PFSK-1 (cell line): Measurements from ENCODE around the gene TRPM2.

Experiments
- FOXP2 ChIP-seq: optimal IDR thresholded peaks from 2 replicates; pipeline ENCODE3; 2011; ENCODE audit warnings: borderline replicate concordance, control low read depth, inconsistent platforms; ENCODE audit not compliant: insufficient read depth; ENCODE audit errors: extremely low read length, extremely low read depth
- POLR2AphosphoS5 ChIP-seq: IDR thresholded peaks from 2 replicates; pipeline ENCODE4 v1.6.1; 2012; ENCODE audit warnings: low read depth, mild to moderate bottlenecking, control low read depth, low read length, moderate library complexity
- REST ChIP-seq, 2 experiments: IDR thresholded peaks; 2 replicates each; pipeline versions ENCODE4 v1.6.1 to v1.8.0; 2011 to 2012; ENCODE audit warnings: low read depth in 2 of 2, low read length in 2 of 2, control low read depth in 1 of 2, inconsistent platforms in 1 of 2, mild to moderate bottlenecking in 1 of 2, moderate library complexity in 1 of 2; ENCODE audit not compliant: insufficient read depth in 1 of 2
- SIN3A ChIP-seq: IDR thresholded peaks from 2 replicates; pipeline ENCODE4 v1.6.1; 2012; ENCODE audit warnings: mild to moderate bottlenecking, low read length, moderate library complexity, borderline replicate concordance; ENCODE audit not compliant: insufficient read depth
- TAF1 ChIP-seq: IDR thresholded peaks from 2 replicates; pipeline ENCODE4 v1.6.1; 2012; ENCODE audit warnings: low read length, control low read depth, borderline replicate concordance; ENCODE audit not compliant: insufficient read depth

The TRPM2 gene

GRCh38 chr21:44437696-44438431 lies 84.4 kb downstream of the TRPM2 start:
- no peak for TF ChIP-seq POLR2AphosphoS5
- no peak for TF ChIP-seq REST (IDR thresholded peaks at IDR 0.05; ENCODE audit: insufficient read depth in 1 of 2, low read depth in 2 of 2, low read length in 2 of 2)
- TF ChIP-seq SIN3A, result no peak

DNA sequence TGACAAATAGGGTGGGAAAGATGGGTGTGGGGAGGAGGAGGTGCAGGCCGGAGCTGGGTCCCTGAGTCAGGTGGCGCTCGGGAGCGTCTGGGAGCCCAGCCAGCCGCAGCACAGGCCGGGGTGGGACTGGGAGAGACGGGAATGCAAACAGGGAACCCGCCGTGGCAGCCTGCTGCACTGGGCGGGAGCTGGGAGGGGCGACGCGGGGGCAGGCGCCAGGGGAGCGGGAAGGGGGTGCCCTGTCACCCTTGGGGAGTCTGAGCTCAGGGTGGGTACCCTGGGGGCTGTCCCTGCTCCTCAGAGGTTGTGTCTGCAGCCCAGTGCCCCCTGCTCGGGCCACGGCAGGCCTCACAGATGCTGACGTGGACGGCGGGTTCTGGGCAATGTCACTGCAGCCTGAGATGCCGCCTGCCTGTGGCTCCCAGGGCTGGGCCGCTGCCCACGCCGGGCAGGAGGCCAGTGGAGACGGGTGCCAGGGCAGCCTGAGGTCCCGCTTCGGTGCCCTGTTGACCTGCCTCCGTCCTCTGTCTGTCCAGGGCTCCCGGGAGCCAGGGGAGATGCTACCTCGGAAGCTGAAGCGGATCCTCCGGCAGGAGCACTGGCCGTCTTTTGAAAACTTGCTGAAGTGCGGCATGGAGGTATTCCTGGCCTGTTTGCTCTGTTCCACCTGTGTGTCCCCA lies 85.2 kb downstream of the TRPM2 start:
- TF ChIP-seq POLR2AphosphoS5, result no peak
- TF ChIP-seq FOXP2, result no peak
- no peak for TF ChIP-seq SIN3A
- no peak for TF ChIP-seq REST (IDR thresholded peaks at IDR 0.05; ENCODE audit: insufficient read depth in 1 of 2, low read depth in 2 of 2, low read length in 2 of 2)
- TF ChIP-seq TAF1, result no peak

DNA sequence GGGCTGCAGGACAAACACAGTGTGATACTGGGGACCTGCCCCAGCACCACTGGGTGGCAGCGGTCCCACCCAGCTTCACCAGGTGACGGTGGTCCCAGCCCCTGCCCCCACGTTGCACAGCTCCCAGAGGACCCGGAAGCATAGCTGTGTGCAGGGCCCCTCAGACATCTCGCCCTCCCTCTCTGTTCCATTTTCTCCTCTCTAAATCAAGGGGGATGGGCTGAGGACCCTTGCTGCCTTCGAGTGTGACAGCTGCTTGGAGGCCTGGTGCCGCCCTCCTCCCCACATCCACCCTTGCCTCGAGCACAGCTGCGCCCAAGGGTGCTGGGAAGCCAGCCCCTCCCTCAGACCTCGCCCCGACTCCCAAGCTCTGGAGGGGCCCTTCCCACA lies 85.8 kb downstream of the TRPM2 start:
- TF ChIP-seq SIN3A (no peak), FOXP2 (no peak), TAF1 (no peak), REST (IDR thresholded peaks at IDR 0.05; ENCODE audit: insufficient read depth in 1 of 2, low read depth in 2 of 2, low read length in 2 of 2) (no peak), POLR2AphosphoS5 (no peak)

DNA sequence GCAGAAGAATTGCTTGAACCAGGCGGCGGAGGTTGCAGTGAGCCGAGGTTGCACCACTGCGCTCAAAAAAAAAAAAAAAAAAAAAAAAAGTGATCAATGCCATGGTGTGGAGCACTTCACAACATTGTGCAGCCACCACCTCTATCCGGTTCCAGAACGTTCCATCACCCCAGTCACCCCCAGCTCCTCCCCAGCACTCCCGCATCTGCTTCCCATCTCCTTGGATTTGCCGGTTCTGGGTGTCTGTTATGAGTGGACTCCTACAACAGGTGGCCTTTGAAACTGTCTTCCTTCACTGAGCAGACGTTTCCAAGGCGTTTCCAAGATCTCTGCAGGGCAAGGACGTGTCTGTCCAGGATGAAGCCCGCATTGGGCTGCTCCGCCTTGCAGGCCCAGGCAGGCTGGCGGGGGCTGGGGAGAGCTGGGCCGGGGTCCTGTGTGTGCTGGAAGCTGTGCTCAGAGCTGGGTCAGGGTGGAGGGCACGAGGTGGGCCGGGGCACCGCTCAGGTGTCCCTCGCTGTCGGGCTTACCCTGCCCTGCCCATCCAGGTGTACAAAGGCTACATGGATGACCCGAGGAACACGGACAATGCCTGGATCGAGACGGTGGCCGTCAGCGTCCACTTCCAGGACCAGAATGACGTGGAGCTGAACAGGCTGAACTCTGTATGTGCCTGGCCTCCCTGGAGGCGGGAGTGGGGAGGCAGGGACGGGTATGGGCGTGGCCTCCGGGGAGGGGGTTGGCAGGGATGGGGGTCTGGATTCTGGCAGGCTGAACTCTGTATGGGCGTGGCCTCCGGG lies 87.0 kb downstream of the TRPM2 start:
- TF ChIP-seq TAF1, result no peak
- TF ChIP-seq REST (IDR thresholded peaks at IDR 0.05; ENCODE audit: insufficient read depth in 1 of 2, low read depth in 2 of 2, low read length in 2 of 2), result no peak
- TF ChIP-seq FOXP2, result no peak
- TF ChIP-seq POLR2AphosphoS5, result no peak
- no peak for TF ChIP-seq SIN3A
